SU-DHL-6 (cell line): ENCODE measurements around the gene CEP126.

Experiments
- EZH2phosphoT487 ChIP-seq: fragments of 200-600 bp; sonication (generic), shearing (Covaris generic); conservative IDR thresholded peaks from 2 replicates; pipeline ENCODE4 v1.6.1; 2018; ENCODE audit warnings: mild to moderate bottlenecking, antibody characterized with exemption, low read length, moderate library complexity, mixed read lengths
- TF ChIP-seq, protein P1 (sequence below): fragments of 200-600 bp; sonication (generic); IDR thresholded peaks from one replicate; pipeline ENCODE4 v1.5.1; 2017; ENCODE audit warnings: antibody characterized with exemption, mild to moderate bottlenecking, low read length, moderate library complexity; ENCODE audit not compliant: insufficient read depth, poor library complexity, severe bottlenecking

GRCh38 chr11:101975734-101976133 lies 60.9 kb downstream of the CEP126 start:
- TF ChIP-seq, protein P1, sequence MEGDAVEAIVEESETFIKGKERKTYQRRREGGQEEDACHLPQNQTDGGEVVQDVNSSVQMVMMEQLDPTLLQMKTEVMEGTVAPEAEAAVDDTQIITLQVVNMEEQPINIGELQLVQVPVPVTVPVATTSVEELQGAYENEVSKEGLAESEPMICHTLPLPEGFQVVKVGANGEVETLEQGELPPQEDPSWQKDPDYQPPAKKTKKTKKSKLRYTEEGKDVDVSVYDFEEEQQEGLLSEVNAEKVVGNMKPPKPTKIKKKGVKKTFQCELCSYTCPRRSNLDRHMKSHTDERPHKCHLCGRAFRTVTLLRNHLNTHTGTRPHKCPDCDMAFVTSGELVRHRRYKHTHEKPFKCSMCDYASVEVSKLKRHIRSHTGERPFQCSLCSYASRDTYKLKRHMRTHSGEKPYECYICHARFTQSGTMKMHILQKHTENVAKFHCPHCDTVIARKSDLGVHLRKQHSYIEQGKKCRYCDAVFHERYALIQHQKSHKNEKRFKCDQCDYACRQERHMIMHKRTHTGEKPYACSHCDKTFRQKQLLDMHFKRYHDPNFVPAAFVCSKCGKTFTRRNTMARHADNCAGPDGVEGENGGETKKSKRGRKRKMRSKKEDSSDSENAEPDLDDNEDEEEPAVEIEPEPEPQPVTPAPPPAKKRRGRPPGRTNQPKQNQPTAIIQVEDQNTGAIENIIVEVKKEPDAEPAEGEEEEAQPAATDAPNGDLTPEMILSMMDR, result no peak
- no peak for TF ChIP-seq EZH2phosphoT487
